Measurements from ENCODE around the gene UGT1A6.

DNA sequence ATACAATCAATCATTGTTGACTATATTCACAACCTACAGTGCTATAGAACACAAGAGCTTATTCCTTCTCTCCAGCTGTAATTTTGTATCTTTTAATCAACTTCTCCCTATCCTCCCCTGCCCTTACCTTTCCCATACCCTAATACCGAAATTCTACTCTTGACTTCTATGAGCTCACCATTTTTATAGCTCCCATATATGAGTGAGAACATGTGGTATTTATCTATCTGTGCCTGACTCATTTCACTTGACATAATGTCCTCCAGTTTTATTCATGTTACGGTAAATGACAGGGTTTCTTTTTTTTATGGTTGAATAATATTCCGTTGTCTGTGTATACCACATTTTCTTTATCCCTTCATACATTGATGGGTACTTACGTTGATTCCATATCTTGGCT lies 88.1 kb downstream of the UGT1A6 start:
- TF ChIP-seq EZH2 (IDR thresholded peaks at IDR 0.05; ENCODE audit: borderline replicate concordance, low read length) = no peak
- TF ChIP-seq, protein P1, sequence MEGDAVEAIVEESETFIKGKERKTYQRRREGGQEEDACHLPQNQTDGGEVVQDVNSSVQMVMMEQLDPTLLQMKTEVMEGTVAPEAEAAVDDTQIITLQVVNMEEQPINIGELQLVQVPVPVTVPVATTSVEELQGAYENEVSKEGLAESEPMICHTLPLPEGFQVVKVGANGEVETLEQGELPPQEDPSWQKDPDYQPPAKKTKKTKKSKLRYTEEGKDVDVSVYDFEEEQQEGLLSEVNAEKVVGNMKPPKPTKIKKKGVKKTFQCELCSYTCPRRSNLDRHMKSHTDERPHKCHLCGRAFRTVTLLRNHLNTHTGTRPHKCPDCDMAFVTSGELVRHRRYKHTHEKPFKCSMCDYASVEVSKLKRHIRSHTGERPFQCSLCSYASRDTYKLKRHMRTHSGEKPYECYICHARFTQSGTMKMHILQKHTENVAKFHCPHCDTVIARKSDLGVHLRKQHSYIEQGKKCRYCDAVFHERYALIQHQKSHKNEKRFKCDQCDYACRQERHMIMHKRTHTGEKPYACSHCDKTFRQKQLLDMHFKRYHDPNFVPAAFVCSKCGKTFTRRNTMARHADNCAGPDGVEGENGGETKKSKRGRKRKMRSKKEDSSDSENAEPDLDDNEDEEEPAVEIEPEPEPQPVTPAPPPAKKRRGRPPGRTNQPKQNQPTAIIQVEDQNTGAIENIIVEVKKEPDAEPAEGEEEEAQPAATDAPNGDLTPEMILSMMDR (conservative IDR thresholded peaks at IDR 0.05 in 1 of 2, IDR thresholded peaks at IDR 0.05 in 1 of 2; ENCODE audit: extremely low read depth in 1 of 2, insufficient read depth in 1 of 2, low read depth in 1 of 2, low read length in 2 of 2) = no peak

Data from mammary epithelial cell (primary cell).